Memory B cell (primary cell): ENCODE data around the gene APOB.

Source experiments
- ATAC-seq: fragments of 150-1000 bp; cut with Tn5 transposase; 2 replicates; pipeline ENCODE4 v1.10.0; 2021; ENCODE audit warnings: low read depth, mild to moderate bottlenecking, moderate library complexity
- DNase-seq, 2 donors: peaks; one replicate each; pipeline ENCODE4 v3.0.0; 2022; ENCODE audit warnings: low spot score in 2 of 2
- H3K27ac Mint-ChIP-seq: one replicate; pipeline ENCODE4 v1.8.0; 2022; ENCODE audit warnings: mild to moderate bottlenecking, moderate library complexity, mixed read lengths
- H3K27me3 Mint-ChIP-seq: one replicate; pipeline ENCODE4 v1.8.0; 2022; ENCODE audit warnings: mixed read lengths
- H3K36me3 Mint-ChIP-seq: one replicate; pipeline ENCODE4 v1.8.0; 2022; ENCODE audit warnings: mild to moderate bottlenecking, mixed read lengths
- H3K4me1 Mint-ChIP-seq: one replicate; pipeline ENCODE4 v1.8.0; 2022; ENCODE audit warnings: mixed read lengths
- H3K4me3 Mint-ChIP-seq: one replicate; pipeline ENCODE4 v1.8.0; 2022; ENCODE audit warnings: mild to moderate bottlenecking, moderate library complexity, mixed read lengths
- H3K9me3 Mint-ChIP-seq: one replicate; pipeline ENCODE4 v1.8.0; 2022; ENCODE audit warnings: mixed read lengths

Gene APOB, protein sequence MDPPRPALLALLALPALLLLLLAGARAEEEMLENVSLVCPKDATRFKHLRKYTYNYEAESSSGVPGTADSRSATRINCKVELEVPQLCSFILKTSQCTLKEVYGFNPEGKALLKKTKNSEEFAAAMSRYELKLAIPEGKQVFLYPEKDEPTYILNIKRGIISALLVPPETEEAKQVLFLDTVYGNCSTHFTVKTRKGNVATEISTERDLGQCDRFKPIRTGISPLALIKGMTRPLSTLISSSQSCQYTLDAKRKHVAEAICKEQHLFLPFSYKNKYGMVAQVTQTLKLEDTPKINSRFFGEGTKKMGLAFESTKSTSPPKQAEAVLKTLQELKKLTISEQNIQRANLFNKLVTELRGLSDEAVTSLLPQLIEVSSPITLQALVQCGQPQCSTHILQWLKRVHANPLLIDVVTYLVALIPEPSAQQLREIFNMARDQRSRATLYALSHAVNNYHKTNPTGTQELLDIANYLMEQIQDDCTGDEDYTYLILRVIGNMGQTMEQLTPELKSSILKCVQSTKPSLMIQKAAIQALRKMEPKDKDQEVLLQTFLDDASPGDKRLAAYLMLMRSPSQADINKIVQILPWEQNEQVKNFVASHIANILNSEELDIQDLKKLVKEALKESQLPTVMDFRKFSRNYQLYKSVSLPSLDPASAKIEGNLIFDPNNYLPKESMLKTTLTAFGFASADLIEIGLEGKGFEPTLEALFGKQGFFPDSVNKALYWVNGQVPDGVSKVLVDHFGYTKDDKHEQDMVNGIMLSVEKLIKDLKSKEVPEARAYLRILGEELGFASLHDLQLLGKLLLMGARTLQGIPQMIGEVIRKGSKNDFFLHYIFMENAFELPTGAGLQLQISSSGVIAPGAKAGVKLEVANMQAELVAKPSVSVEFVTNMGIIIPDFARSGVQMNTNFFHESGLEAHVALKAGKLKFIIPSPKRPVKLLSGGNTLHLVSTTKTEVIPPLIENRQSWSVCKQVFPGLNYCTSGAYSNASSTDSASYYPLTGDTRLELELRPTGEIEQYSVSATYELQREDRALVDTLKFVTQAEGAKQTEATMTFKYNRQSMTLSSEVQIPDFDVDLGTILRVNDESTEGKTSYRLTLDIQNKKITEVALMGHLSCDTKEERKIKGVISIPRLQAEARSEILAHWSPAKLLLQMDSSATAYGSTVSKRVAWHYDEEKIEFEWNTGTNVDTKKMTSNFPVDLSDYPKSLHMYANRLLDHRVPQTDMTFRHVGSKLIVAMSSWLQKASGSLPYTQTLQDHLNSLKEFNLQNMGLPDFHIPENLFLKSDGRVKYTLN (N-terminal part only)

DNA sequence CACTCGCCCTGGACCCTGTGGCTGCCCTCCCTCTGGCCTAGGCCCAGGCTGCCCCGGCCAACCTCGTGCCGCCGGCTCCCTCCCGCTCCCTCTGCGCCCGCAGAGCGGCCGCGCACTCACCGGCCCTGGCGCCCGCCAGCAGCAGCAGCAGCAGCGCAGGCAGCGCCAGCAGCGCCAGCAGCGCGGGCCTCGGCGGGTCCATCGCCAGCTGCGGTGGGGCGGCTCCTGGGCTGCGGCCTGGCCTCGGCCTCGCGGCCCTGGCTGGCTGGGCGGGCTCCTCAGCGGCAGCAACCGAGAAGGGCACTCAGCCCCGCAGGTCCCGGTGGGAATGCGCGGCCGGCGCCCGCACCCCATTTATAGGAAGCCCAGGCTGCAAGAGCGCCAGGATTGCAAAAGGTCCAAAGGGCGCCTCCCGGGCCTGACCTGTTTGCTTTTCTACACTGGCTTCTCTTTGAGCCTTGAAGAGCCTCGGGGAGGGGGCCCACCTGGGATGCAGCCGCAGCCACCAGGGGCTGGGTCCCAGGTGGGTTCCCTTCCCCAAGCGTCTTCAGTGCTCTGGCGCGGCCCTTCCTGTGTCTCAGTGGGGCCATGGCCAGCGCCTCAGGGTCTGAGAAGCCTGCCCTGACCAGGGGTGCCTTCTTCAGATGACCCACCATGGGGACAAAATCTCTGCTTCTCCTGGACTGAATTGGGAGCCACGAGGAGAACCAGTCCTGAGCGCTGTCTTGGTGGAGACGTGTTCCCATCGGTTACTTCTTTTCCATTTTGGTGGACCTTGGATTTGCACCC, at the start of gene APOB:
Gene APOB (minus strand): TSS at position 330 of the 789 bp plus-strand sequence. CDS start 128 bp downstream, at position 202.
- Mint-ChIP-seq H3K9me3 (no peaks in the 10 kb centered on the region), H3K27me3 (peaks cover 13% of the 10 kb centered on the region), H3K27ac (no peak within 1 kb of the TSS), H3K36me3 (no peaks in the 10 kb centered on the region), H3K4me3 (peak within 1 kb of the TSS; percentile 52), H3K4me1 (no peaks in the 10 kb centered on the region)
- DNase-seq: no peak
- no peak for ATAC-seq

DNA sequence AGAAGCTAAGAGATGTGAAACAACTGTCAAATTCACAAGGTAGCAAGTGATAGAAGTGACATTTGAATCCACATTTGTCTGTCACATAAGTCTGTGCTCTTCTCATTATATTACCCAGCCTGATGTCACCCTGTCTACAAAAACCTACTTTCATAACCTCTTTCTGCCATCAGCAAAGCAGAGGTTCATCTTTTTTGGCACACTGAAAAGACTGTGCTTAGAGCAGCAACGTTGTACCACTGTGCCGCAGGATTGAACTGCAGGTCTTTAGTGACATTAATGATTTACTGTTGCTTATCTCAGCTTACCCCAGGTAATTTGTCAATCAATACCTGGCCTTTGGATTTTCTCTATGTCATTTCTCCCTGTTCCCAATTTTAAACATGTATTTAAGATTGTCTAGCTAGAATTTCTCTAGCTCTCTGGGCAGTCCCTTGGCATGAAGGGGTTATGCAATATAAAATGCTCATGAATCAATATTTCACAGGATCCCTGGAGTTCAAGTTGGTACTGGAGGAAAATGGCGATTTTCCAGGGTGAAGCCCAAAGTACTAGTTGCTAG, 48.5 kb upstream of the APOB start:
- H3K36me3 Mint-ChIP-seq: no peaks in the 10 kb centered on the region
- ATAC-seq (no peak), DNase-seq (no peak)
- H3K4me1 Mint-ChIP-seq: no peaks in the 10 kb centered on the region
- no peaks in the 10 kb centered on the region for H3K9me3 Mint-ChIP-seq
- H3K27me3 Mint-ChIP-seq: peaks cover 2% of the 10 kb centered on the region
- H3K27ac Mint-ChIP-seq: no peak overlapping the region
- H3K4me3 Mint-ChIP-seq: no peak overlapping the region

DNA sequence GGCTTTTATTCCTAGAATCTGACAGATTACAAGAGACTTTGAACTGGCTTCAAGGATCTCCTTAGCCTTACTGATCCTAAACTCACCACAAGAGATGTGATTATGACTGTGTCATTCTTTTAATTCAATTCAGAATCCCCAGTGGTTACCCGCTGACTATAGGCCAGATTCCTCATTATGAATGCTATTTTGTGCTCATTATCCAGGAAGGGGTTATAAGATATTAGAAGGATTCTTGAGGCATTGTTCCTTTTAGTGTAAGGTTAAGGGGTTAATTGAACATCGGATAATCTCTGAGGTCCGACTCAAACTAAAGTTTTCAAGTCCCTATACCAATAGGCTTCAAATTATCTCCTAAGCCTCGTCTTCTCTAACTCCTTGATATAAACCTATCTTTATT, 40.5 kb upstream of the APOB start:
- Mint-ChIP-seq H3K36me3 (no peaks in the 10 kb centered on the region), H3K4me1 (no peaks in the 10 kb centered on the region), H3K9me3 (no peaks in the 10 kb centered on the region), H3K4me3 (no peak overlapping the region), H3K27ac (no peak overlapping the region), H3K27me3 (no peaks in the 10 kb centered on the region)
- ATAC-seq: no peak
- no peak for DNase-seq

DNA sequence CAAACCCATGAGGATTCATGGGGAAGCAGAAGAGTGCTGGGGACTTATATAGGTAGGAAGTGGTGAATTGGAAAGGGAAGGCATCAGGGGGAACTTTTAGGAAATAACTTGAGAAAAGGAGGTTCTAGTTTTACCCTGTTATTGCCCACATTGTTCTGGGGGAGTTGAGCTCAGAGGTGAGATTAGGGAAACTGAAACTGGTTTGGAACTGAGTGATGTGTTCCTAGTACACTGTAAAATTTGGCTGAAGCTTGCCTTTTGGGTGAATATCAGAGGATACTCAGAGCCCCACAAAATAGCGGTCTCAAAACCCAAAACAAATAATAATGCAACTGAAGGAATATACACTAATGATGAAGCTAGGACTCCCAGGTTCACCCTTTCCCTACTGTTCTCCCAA, 39.6 kb upstream of the APOB start:
- Mint-ChIP-seq H3K9me3 (no peaks in the 10 kb centered on the region), H3K27ac (no peak overlapping the region), H3K4me1 (no peaks in the 10 kb centered on the region), H3K4me3 (no peak overlapping the region), H3K36me3 (no peaks in the 10 kb centered on the region), H3K27me3 (no peaks in the 10 kb centered on the region)
- no peak for DNase-seq
- no peak for ATAC-seq

DNA sequence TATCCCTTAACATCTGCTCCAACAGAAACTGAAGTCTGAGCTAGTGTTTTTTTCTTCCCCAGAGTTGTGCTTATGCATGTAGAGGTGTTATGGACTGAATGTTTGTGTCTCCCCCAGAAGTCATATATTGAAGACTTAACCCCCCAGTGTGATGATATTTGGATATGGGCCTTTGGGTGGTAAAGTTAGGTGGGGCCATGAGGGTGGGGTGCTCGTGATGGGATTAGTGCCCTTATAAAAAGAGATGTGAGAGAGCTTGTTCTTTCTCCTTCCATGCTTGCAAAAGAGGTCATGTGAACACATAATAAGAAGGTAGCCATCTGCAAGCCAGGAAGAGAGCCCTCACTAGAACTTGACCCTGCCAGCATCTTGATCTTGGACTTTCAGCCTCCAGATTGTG, 34.4 kb upstream of the APOB start:
- Mint-ChIP-seq H3K27me3 (peaks cover 2% of the 10 kb centered on the region), H3K4me1 (no peaks in the 10 kb centered on the region), H3K9me3 (no peaks in the 10 kb centered on the region), H3K27ac (no peak overlapping the region), H3K36me3 (no peaks in the 10 kb centered on the region), H3K4me3 (no peak overlapping the region)
- ATAC-seq: no peak
- DNase-seq: no peak

DNA sequence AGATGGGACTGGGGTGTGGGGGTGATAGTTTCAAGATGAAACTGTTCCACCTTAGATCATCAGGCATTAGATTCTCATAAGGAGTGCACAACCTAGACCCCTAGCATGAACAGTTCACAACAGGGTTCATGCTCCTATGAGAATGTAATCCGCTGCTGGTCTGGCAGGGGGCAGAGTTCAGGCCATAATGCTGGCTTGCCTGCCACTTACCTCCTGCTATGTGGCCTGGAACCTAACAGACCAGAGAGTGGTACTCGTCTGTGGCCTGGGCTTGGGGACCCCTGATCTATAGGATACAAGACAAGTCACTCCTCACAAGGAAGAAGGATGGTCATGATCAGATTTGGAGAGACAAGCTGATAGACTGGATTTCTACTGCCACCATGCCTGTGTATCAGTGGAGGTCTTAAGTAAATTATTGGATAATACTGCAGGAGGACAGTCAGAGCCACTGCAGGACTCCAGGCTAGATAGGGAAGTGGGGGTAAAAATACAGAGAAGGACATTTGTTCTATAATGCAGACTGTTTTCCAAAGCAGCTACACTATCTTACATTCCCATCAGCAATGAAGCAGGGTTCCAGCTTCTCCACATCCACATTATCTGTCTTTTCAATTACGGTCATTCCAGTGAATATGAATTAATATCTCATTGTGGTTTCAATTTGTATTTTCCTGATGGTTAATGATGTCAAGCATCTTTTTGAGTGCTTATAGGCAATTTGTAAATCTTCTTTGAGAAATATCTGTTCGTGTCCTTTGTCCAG, 28.8 kb upstream of the APOB start:
- Mint-ChIP-seq H3K4me3 (no peak overlapping the region), H3K36me3 (no peaks in the 10 kb centered on the region), H3K9me3 (no peaks in the 10 kb centered on the region), H3K27ac (no peak overlapping the region), H3K27me3 (peaks cover 2% of the 10 kb centered on the region), H3K4me1 (no peaks in the 10 kb centered on the region)
- no peak for DNase-seq
- no peak for ATAC-seq

DNA sequence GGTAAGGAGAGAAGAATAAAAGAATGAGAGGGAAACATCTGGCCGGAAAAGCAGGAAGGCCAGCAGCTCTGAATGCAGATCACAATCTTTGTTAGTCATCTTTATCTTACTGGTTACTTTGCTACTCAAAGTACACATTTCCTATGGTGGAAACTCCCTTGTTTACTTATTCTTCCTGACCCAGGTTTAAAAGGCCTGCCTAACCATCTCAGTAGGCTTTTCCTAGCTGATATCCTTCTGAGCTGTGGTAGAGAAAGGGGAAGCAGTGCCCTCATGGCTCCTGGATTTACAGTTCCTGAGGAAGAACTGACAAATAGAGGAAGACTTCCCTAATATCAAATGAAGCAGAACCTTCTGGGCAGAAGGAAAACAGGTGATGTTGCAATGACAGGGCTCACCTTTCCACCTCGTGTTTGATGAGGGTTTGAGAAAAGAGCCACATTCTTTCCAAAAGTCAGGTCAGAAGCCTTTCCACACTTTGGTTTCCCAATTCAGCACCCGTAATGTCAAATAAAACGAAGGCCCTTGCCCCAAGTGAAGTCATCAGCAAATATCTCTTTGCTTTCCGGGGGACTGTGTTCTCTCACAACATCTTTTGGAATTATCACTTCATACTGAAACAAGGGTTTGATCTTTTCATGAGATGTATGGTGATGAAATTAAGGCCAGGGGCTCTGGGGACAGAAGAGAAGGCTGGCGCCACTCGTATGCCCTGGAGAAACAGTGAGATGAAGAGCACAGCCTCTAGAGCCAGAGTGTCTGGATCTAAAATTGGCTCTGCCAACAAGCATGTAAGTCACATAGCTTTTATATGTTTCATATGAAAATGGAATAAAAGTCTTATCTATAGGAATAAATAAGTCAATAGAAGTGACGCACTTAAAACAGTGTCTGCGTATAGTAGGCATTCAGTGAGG, 26.7 kb upstream of the APOB start:
- Mint-ChIP-seq H3K4me1 (no peaks in the 10 kb centered on the region), H3K27ac (no peak overlapping the region), H3K9me3 (no peaks in the 10 kb centered on the region), H3K4me3 (no peak overlapping the region), H3K36me3 (no peaks in the 10 kb centered on the region), H3K27me3 (no peaks in the 10 kb centered on the region)
- DNase-seq (no peak), ATAC-seq (no peak)

DNA sequence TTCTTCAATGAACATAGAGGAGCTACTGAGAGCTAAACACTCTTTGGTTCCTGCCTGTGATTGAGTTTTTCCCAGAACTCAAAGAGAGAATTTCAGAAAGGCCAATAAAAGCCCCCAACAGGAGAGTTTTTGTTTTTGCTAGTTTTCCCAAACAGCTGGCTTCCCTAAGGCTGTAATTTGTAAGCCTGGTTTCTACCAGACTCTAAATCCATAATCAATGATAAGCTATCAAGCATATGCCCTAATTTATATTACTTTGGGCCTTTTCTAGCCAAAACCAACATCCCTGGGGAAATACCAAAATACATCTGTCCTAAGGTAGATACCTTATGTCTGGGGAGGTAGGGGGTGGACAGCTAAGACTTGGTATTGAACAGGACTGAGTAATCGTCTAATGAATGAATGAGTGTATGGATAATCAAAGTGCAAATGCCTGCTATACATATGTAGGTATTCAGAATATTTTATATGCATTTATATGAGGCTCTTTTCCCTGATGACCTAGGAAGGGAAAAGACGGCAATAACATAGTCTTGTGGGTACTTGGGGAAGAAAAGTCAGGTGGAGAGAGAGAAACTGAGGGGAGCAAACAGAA, 26.0 kb upstream of the APOB start:
- no peaks in the 10 kb centered on the region for H3K36me3 Mint-ChIP-seq
- no peaks in the 10 kb centered on the region for H3K27me3 Mint-ChIP-seq
- no peak for DNase-seq
- H3K4me1 Mint-ChIP-seq: no peaks in the 10 kb centered on the region
- no peak for ATAC-seq
- no peak overlapping the region for H3K27ac Mint-ChIP-seq
- H3K9me3 Mint-ChIP-seq: no peaks in the 10 kb centered on the region
- H3K4me3 Mint-ChIP-seq: no peak overlapping the region

DNA sequence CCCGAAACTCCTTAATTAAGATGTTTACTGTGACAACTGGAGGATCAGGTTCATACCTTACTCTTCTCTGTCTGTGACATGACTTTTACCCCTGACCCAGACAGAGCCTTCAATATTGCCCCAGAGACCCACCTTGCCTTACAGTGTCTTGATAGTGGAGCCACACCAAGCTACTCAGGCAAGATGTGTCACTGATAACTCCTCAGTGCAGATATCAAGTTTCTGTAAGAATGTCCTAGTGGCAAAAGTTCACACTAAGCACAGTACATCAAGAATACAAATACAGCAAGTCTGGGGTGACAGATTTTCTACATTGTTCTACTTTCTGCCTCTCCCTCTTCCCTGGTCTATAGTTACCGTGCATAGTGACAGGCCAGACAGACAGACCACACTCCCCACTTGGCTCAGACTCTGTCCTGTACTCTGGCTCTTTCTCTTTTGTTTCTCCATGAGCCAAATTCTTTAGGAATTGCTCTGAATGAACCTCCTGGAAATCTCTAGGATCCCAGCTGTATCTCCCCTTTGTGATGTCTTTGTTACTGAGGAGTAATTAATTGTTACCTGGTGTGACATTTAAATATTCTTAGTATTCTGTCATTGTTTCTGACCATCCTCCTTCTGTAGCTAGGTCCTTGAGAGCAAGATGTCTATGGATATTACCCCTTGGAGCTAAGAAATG, 24.1 kb upstream of the APOB start:
- no peaks in the 10 kb centered on the region for H3K36me3 Mint-ChIP-seq
- no peaks in the 10 kb centered on the region for H3K9me3 Mint-ChIP-seq
- DNase-seq (no peak), ATAC-seq (no peak)
- no peaks in the 10 kb centered on the region for H3K4me1 Mint-ChIP-seq
- no peaks in the 10 kb centered on the region for H3K27me3 Mint-ChIP-seq
- no peak overlapping the region for H3K27ac Mint-ChIP-seq
- no peak overlapping the region for H3K4me3 Mint-ChIP-seq

DNA sequence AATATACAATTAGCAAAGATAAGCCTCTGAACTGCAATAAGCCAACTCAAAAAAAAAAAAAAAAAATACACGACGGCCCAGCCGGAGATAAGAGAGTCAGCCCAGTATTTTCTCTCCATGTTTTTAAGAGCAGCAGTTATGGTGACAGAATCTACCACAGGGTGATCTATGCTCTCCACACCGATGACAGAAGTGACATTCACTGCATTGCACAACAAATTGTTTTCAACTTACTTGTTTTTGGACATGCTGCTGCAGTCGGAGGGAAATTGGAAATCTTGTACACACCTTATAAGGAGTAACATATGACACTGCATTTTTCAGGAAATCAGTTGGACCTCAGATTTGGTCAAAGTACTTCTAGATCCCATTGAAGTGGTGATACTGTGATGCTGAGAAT, 23.3 kb upstream of the APOB start:
- Mint-ChIP-seq H3K36me3 (no peaks in the 10 kb centered on the region), H3K4me3 (no peak overlapping the region), H3K4me1 (no peaks in the 10 kb centered on the region), H3K9me3 (no peaks in the 10 kb centered on the region), H3K27me3 (no peaks in the 10 kb centered on the region), H3K27ac (no peak overlapping the region)
- DNase-seq (no peak), ATAC-seq (no peak)

DNA sequence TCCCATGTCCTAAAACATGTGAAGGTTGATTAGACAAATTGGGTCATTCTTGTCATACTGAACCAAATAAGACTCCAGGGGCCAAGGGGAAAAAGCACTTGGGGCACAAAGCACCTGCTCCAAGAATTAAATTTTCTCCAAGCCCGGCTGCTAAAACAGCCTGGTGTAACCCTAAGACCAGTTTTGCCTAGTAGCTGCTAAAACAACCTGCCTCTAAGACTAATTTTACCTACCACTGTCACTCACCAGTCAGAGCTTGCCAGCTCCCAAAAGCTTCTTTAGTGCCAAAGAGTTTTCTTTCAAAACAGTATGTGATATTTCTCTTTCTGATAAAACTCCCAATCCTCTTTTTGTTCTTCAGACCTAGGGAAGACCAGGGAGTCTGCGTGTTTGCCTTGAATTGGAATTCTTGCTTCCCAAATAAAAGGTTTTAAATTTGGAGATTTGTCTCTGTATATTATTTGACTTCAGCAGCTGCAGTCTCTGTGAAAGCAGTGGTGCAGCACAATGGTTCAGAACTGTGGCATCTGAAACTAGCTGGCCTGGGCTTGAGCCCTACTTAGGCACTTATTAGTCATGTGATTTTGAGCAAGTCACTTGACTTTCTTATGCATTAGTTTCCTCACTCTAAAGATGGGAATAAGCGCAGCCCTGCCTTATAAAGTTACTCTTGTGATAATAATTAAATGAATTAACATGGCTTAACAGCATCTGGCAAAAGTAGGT, 16.2 kb upstream of the APOB start:
- Mint-ChIP-seq H3K36me3 (no peaks in the 10 kb centered on the region), H3K4me3 (no peak overlapping the region), H3K27ac (no peak overlapping the region), H3K27me3 (peaks cover 2% of the 10 kb centered on the region), H3K9me3 (no peaks in the 10 kb centered on the region), H3K4me1 (no peaks in the 10 kb centered on the region)
- DNase-seq: no peak
- ATAC-seq: no peak
